ENCODE measurements around the gene TANC1.
A peak's percentile ranks its signal among the peaks of the same experiment; 100 is the strongest.

Gene TANC1

DNA sequence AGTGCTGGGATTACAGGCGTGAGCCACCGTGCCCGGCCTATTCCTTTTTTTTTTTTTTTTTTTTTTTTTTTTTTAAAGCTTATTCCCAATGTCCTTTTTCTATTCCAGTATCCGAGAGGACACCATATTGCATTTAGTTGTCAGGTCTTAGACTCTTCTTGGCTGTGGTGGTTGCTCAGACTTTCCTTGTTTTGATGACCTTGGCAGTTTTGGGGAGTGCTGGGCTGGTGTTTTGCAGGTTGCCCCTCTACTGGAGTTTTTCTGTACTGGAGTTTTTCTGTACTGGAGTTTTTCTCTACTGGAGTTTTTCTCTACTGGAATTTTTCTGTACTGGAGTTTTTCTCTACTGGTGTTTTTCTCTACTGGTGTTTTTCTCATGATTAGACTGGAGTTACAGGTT is 149.2 kb downstream of the TANC1 start:
- TF ChIP-seq TAF1 (IDR thresholded peaks at IDR 0.05; ENCODE audit: borderline replicate concordance, low read depth, low read length) (no peak), POLR2AphosphoS5 (IDR thresholded peaks at IDR 0.05; ENCODE audit: low read depth, low read length) (no peak), POLR2A (IDR thresholded peaks at IDR 0.05; ENCODE audit: low read depth, low read length) (no peak)
- FAIRE-seq (no peak), DNase-seq (ENCODE audit: insufficient read length) (no peak)

DNA sequence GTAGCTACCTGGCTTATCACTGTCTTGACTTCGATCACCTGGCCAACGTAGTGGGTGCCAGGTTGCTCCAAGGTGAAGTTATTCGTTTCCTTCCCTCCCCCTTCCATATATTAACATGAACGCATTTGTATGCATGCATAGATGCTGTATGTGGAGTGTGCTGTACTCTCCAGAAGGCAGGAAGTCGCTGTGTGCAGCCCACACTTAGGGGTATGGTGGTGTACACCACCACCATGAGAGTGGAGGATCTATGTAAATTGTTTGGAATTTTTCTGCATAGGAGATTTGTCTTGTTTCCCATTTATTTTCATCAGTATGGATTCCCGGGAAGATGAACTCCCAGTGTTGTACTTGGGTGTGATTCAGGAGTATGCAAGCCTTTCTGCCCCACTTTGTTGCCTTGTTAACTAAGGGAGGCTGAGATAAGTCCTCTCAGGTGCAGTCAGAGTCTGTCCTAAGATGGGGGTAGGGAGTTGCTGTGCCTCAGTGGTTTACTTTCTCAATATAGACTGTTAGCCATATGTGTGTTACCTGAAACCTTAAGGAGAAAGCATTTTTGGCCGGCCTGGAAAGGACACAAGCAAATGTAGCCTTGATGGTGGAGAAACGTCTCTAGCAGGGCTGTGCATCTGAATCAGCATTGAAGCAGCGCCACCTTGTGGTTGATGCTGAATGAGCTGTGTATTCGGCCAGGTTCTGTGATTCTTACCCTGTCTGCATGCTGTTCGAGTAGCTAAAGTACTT is 149.8 kb downstream of the TANC1 start:
- DNase-seq (ENCODE audit: insufficient read length): peak; percentile 26
- TF ChIP-seq POLR2A (IDR thresholded peaks at IDR 0.05; ENCODE audit: low read depth, low read length) (no peak), POLR2AphosphoS5 (IDR thresholded peaks at IDR 0.05; ENCODE audit: low read depth, low read length) (no peak), TAF1 (IDR thresholded peaks at IDR 0.05; ENCODE audit: borderline replicate concordance, low read depth, low read length) (no peak)
- FAIRE-seq: peak; percentile 84

- no peak for DNase-seq (ENCODE audit: insufficient read length)
- no peak for TF ChIP-seq TAF1 (IDR thresholded peaks at IDR 0.05; ENCODE audit: borderline replicate concordance, low read depth, low read length)
- no peak for TF ChIP-seq POLR2A (IDR thresholded peaks at IDR 0.05; ENCODE audit: low read depth, low read length)
- TF ChIP-seq POLR2AphosphoS5 (IDR thresholded peaks at IDR 0.05; ENCODE audit: low read depth, low read length): no peak
- FAIRE-seq: no peak
Measured at GRCh38 chr2:159118859-159119500, 150.5 kb downstream of the TANC1 start.

- DNase-seq (ENCODE audit: insufficient read length) (no peak), FAIRE-seq (no peak)
- TF ChIP-seq POLR2A (IDR thresholded peaks at IDR 0.05; ENCODE audit: low read depth, low read length) (no peak), TAF1 (IDR thresholded peaks at IDR 0.05; ENCODE audit: borderline replicate concordance, low read depth, low read length) (no peak), POLR2AphosphoS5 (IDR thresholded peaks at IDR 0.05; ENCODE audit: low read depth, low read length) (no peak)
Measured at GRCh38 chr2:159119652-159120257, 151.3 kb downstream of the TANC1 start.

DNA sequence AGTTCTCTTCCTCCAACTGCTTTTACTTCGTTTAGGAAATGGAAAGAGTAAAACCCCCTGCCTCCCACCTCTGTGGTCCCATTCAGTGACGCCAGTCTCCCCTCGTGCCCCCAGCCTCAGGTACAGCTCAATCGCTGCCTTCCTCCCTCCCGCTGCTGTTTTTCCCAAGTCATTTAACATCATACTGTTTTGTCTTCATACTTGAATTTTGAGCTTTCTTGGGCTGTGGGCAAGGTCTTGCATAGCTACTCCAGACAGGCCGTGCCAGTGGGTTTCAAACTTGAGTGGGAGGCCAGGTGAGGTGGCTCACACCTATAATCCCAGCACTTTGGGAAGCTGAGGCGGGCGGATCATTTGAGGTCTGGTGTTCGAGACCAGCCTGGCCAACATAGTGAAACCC is 155.3 kb downstream of the TANC1 start:
- no peak for FAIRE-seq
- TF ChIP-seq POLR2AphosphoS5 (IDR thresholded peaks at IDR 0.05; ENCODE audit: low read depth, low read length): no peak
- no peak for TF ChIP-seq TAF1 (IDR thresholded peaks at IDR 0.05; ENCODE audit: borderline replicate concordance, low read depth, low read length)
- no peak for TF ChIP-seq POLR2A (IDR thresholded peaks at IDR 0.05; ENCODE audit: low read depth, low read length)
- no peak for DNase-seq (ENCODE audit: insufficient read length)

- FAIRE-seq (no peak), DNase-seq (ENCODE audit: insufficient read length) (no peak)
- TF ChIP-seq POLR2AphosphoS5 (IDR thresholded peaks at IDR 0.05; ENCODE audit: low read depth, low read length) (no peak), POLR2A (IDR thresholded peaks at IDR 0.05; ENCODE audit: low read depth, low read length) (no peak), TAF1 (IDR thresholded peaks at IDR 0.05; ENCODE audit: borderline replicate concordance, low read depth, low read length) (no peak)
Measured at GRCh38 chr2:159124441-159124911, 156.0 kb downstream of the TANC1 start.

- TF ChIP-seq POLR2A (IDR thresholded peaks at IDR 0.05; ENCODE audit: low read depth, low read length): no peak
- no peak for TF ChIP-seq POLR2AphosphoS5 (IDR thresholded peaks at IDR 0.05; ENCODE audit: low read depth, low read length)
- TF ChIP-seq TAF1 (IDR thresholded peaks at IDR 0.05; ENCODE audit: borderline replicate concordance, low read depth, low read length): no peak
- DNase-seq (ENCODE audit: insufficient read length): no peak
- FAIRE-seq: no peak
Measured at GRCh38 chr2:159124931-159125467, 156.6 kb downstream of the TANC1 start.

DNA sequence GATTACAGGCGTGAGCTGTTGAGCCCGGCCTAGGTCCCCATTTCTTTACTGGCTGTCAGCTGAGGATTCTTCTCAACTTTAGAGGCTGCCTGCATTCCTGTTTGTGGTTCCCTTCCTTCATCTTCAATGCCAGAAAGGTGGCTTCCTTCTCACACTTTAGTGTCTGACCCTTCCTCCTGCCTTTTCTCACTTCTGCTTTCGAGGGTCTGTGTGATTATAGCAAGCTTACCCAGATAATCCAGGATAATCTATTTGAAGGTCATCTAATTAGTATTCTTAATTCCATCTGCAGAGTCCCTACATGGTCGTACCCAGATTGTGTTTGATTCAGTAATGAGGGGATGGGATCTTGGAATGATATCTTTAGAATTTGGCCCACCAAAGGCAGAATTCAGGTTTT is 157.4 kb downstream of the TANC1 start:
- TF ChIP-seq POLR2AphosphoS5 (IDR thresholded peaks at IDR 0.05; ENCODE audit: low read depth, low read length) (no peak), POLR2A (IDR thresholded peaks at IDR 0.05; ENCODE audit: low read depth, low read length) (no peak), TAF1 (IDR thresholded peaks at IDR 0.05; ENCODE audit: borderline replicate concordance, low read depth, low read length) (no peak)
- DNase-seq (ENCODE audit: insufficient read length) (no peak), FAIRE-seq (no peak)

DNA sequence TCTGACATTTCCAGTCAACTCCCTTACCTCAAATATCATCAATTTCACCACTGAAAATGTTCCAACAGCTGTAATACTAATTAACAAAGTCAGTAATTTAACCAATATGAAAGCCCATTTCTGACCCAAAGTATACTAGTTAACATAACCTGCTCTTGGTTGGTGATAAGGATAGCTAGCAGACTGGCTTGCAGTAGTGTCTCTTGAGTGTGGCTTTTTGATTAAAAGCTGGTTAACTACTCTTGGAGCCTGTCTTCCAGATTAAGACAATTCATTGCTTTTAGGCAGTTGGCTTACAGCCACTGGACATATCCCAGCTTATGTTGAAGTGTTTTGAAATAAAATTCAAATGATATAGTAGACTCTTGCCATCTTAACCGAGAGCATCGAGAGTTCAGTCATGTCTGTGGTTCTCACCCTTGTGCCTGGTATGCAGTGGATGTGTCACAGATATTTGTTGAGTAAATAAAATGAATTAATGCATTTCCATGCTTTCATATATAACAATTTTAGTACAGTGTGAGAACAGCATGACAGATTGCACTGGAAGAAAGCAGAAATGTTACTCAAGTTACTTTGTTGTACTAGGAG is 158.1 kb downstream of the TANC1 start:
- DNase-seq (ENCODE audit: insufficient read length): no peak
- FAIRE-seq: no peak
- TF ChIP-seq POLR2A (IDR thresholded peaks at IDR 0.05; ENCODE audit: low read depth, low read length) (no peak), POLR2AphosphoS5 (IDR thresholded peaks at IDR 0.05; ENCODE audit: low read depth, low read length) (no peak), TAF1 (IDR thresholded peaks at IDR 0.05; ENCODE audit: borderline replicate concordance, low read depth, low read length) (no peak)

GRCh38 chr2:159128191-159128590 is 159.8 kb downstream of the TANC1 start:
- no peak for TF ChIP-seq TAF1 (IDR thresholded peaks at IDR 0.05; ENCODE audit: borderline replicate concordance, low read depth, low read length)
- no peak for TF ChIP-seq POLR2A (IDR thresholded peaks at IDR 0.05; ENCODE audit: low read depth, low read length)
- TF ChIP-seq POLR2AphosphoS5 (IDR thresholded peaks at IDR 0.05; ENCODE audit: low read depth, low read length): no peak
- no peak for FAIRE-seq
- DNase-seq (ENCODE audit: insufficient read length): no peak

DNA sequence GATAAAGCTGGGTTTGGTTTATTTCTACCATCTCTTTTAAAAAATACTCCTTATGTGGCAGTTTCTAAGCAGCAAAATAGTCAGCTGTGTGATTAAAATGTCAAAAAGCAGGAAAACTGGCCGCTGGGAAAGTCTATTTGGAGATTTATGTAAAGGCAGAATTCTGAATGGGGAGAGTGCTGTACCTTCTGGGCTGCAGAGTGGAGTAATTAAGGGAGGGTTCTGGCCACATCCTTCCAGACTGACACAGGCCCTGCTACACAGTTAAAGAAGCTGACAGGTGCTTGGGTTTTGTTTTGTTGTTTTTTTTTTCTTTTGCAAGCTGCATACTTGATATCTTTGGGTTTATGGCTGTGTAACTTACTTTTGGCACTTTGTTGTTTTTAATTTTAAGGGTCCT is 160.8 kb downstream of the TANC1 start:
- FAIRE-seq (no peak), DNase-seq (ENCODE audit: insufficient read length) (no peak)
- TF ChIP-seq TAF1 (IDR thresholded peaks at IDR 0.05; ENCODE audit: borderline replicate concordance, low read depth, low read length) (no peak), POLR2AphosphoS5 (IDR thresholded peaks at IDR 0.05; ENCODE audit: low read depth, low read length) (no peak), POLR2A (IDR thresholded peaks at IDR 0.05; ENCODE audit: low read depth, low read length) (no peak)

All from GM12892 (cell line).